Fibroblast of the aortic adventitia (primary cell): Measurements from ENCODE around the gene ODF2. TPM values are rescaled to one million over a fixed set of nuclear protein-coding genes. Genes with fewer than 3 reads are reported as not detected.

Source experiments
- DNase-seq: peaks from one replicate; pipeline ENCODE4 v3.0.0-alpha.2; 2010; ENCODE audit warnings: low read depth
- H3K4me3 ChIP-seq: 2 replicates; pipeline ENCODE4 v1.5.1; 2011; ENCODE audit warnings: low read depth, mild to moderate bottlenecking, control low read depth, low read length, moderate library complexity
- total RNA-seq: library from RNA; depleted of rRNA; stranded (reverse); fragments of >200 nt; gene quantifications from 2 replicates; pipeline ENCODE4 v1.2.3, GENCODE V29; 2012; ENCODE audit warnings: low replicate concordance
- TF ChIP-seq, protein P1 (sequence below): IDR thresholded peaks from 2 replicates; pipeline ENCODE4 v1.5.1; 2011; ENCODE audit warnings: mild to moderate bottlenecking, low read length, control low read depth, inconsistent platforms; ENCODE audit not compliant: insufficient read depth

Gene ODF2
- total RNA-seq, 1 donor = 25.4 TPM

DNA sequence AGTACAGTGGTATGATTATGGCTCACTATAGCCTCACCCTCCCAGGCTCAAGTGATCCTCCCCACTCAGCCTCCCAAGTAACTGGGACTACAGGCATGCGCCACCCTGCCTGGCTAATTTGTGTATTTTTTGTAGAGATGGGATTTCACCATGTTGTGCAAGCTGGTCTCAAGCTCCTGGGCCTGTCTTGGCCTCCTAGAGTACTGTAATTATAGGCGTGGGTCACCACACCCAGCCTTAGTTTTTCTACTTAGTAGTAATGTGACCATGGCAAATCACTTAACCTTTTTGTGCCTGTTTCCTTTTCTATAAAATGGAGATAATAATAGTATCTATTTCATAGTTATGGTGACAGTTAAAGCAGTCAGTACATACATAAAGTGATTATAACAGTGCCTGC lies 70.9 kb downstream of the ODF2 start:
- DNase-seq = no peak
- H3K4me3 ChIP-seq = no peak overlapping the region
- TF ChIP-seq, protein P1, sequence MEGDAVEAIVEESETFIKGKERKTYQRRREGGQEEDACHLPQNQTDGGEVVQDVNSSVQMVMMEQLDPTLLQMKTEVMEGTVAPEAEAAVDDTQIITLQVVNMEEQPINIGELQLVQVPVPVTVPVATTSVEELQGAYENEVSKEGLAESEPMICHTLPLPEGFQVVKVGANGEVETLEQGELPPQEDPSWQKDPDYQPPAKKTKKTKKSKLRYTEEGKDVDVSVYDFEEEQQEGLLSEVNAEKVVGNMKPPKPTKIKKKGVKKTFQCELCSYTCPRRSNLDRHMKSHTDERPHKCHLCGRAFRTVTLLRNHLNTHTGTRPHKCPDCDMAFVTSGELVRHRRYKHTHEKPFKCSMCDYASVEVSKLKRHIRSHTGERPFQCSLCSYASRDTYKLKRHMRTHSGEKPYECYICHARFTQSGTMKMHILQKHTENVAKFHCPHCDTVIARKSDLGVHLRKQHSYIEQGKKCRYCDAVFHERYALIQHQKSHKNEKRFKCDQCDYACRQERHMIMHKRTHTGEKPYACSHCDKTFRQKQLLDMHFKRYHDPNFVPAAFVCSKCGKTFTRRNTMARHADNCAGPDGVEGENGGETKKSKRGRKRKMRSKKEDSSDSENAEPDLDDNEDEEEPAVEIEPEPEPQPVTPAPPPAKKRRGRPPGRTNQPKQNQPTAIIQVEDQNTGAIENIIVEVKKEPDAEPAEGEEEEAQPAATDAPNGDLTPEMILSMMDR = no peak

DNA sequence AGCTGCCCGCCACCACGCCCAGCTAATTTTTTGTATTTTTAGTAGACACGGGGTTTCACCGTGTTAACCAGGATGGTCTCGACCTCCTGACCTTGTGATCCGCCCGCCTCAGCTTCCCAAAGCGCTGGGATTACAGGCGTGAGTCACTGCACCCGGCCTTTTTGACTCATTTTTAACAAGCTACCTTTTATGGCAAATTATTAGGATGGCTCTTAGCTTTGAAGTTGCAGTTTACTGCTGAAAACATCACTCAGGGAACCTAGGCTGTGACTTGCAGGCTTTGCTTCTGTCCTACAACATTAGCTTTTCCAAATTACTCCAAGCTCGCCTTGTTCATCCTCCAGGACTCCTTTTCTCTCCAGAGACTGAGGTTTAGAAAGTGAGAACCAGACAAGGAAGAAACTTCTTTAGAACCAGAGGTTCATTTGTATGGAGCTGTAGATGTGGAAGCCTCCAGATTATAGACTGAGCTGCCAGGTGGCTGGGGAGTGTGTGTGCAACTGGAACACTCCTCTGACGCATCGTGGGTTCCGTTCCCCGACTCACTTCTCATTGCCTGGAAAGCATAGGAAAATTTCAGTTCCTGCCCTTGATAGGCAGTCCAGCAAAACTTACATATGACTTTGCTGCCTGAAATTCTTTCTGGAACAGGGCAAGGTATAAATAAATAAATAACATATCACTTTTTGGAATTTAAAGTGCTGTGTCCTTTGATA lies 72.8 kb downstream of the ODF2 start:
- TF ChIP-seq, protein P1 = no peak
- H3K4me3 ChIP-seq = no peak overlapping the region
- no peak for DNase-seq

- DNase-seq = no peak
- no peak overlapping the region for H3K4me3 ChIP-seq
- TF ChIP-seq, protein P1 = no peak
Measured at GRCh38 chr9:128529191-128529590, 73.4 kb downstream of the ODF2 start.

GRCh38 chr9:128532581-128532980 lies 76.8 kb downstream of the ODF2 start:
- no peak for DNase-seq
- H3K4me3 ChIP-seq = no peak overlapping the region

DNA sequence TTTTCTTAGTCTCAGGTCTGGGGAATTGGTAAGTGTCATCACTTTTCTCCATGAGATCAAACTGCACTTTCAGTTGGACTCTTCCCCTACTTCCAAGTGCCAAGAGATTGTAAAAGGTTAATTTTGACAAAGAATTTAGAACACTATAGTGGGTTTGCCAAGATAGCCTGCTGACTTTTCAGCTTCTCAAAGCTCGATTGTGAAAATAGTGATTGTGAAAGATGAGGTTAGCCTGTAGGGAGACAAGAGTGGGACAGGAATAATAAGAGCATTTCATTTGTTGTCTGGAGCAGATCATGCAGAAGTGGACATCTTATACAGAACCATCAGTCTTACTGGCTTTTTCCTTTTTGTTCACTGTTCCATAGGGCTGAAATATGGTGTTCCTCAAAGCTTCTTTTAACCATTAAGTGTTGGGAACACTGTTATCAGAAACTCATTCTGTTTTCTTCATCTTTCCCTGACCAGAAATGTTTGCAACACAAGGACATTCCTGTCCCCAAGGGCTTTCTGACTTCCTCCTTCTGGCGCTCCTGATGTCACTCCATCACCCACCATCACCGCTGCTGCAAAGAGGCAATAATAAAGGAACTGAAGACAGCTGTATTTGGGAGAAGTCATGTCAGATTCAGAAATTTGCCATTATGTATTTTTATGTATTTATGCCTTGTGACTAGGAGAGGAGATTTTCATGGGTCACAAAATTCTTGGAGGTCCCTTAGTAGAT lies 85.0 kb downstream of the ODF2 start:
- no peak overlapping the region for H3K4me3 ChIP-seq
- TF ChIP-seq, protein P1 = no peak
- DNase-seq = peak; percentile 35

More at GRCh38 chr9:128532581-128532980, 76.8 kb downstream of the ODF2 start:
- TF ChIP-seq, protein P1 = no peak

- DNase-seq = no peak
- no peak overlapping the region for H3K4me3 ChIP-seq
- TF ChIP-seq, protein P1 = no peak
Measured at GRCh38 chr9:128546504-128546903, 90.7 kb downstream of the ODF2 start.

- TF ChIP-seq, protein P1 = no peak
- no peak overlapping the region for H3K4me3 ChIP-seq
- no peak for DNase-seq
Measured at GRCh38 chr9:128548876-128549275, 93.1 kb downstream of the ODF2 start.
